Measurements from ENCODE around the gene SPEN. TPM values are rescaled to one million over a fixed set of nuclear protein-coding genes. Genes with fewer than 3 reads are reported as not detected.

Gene SPEN
- total and polyA plus RNA-seq, 12 donors, result 16.4 to 51.2 (median 30.7) TPM

GRCh38 chr1:15947382-15948090 is 100.0 kb downstream of the SPEN start:
- Histone ChIP-seq H3K27me3 (no peaks in the 10 kb centered on the region), H3K4me3 (no peak overlapping the region), H3K9me3 (replicated peaks in 1 of 3) (no peaks in the 10 kb centered on the region), H3K4me1 (replicated peaks in 1 of 2) (peaks cover 46 to 64% of the 10 kb centered on the region in 2 donors), H3K36me3 (replicated peaks in 1 of 2) (peaks cover 0 to 56% of the 10 kb centered on the region in 2 donors), H3K27ac (peak overlapping the region in 4 of 5 donors; percentile 95 to 98 (median 96))
- DNase-seq, result peak in 2 of 7 donors; percentile 15 to 49
- 90 to 97% (median 93%) methylated on average over 9 to 10 of the region's 10 CpGs for WGBS, 4 donors
- intact Hi-C loops (cut with DNase I), result no loop called here
- TF ChIP-seq POLR2A (IDR thresholded peaks at IDR 0.05) (no peak), CTCF (IDR thresholded peaks at IDR 0.05) (no peak)

- 86 to 93% (median 88%) methylated on average over 14 to 16 of the region's 16 CpGs for WGBS, 4 donors
- peaks cover 0 to 50% of the 10 kb centered on the region in 2 donors for H3K36me3 ChIP-seq (replicated peaks in 1 of 2)
- no peaks in the 10 kb centered on the region for H3K27me3 ChIP-seq
- TF ChIP-seq CTCF (IDR thresholded peaks at IDR 0.05), result no peak
- TF ChIP-seq POLR2A (IDR thresholded peaks at IDR 0.05), result no peak
- no peaks in the 10 kb centered on the region for H3K9me3 ChIP-seq (replicated peaks in 1 of 3)
- peaks cover 52 to 70% of the 10 kb centered on the region in 2 donors for H3K4me1 ChIP-seq (replicated peaks in 1 of 2)
- intact Hi-C loops (cut with DNase I), result no loop called here
- H3K27ac ChIP-seq, result peak overlapping the region; percentile 16 to 98 (median 96)
- H3K4me3 ChIP-seq, result no peak overlapping the region
- DNase-seq, result peak in 3 of 7 donors; percentile 23 to 60 (median 35)
Measured at GRCh38 chr1:15948091-15948591, 100.6 kb downstream of the SPEN start.

GRCh38 chr1:15948595-15949452 is 101.3 kb downstream of the SPEN start:
- WGBS, 4 donors, result 43 to 52% (median 44%) methylated on average over 14 to 15 of the region's 15 CpGs
- Histone ChIP-seq H3K4me1 (replicated peaks in 1 of 2) (peaks cover 54 to 77% of the 10 kb centered on the region in 2 donors), H3K27ac (peak overlapping the region; percentile 95 to 98 (median 97)), H3K36me3 (replicated peaks in 1 of 2) (peaks cover 0 to 43% of the 10 kb centered on the region in 2 donors), H3K4me3 (peak overlapping the region in 1 of 4 donors; percentile 17), H3K9me3 (replicated peaks in 1 of 3) (no peaks in the 10 kb centered on the region), H3K27me3 (no peaks in the 10 kb centered on the region)
- intact Hi-C loops (cut with DNase I), result no loop called here
- peak; percentile 74 to 95 (median 90) for DNase-seq
- TF ChIP-seq POLR2A (IDR thresholded peaks at IDR 0.05) (no peak), CTCF (IDR thresholded peaks at IDR 0.05) (peak in 3 of 6 experiments; percentile 13 to 22 (median 19))
